Activated T-helper 9 cell treated with anti-CD3 and anti-CD28 coated beads, Interleukin-2, amount 50 U/mL, for 16 hours (primary cell): ENCODE data around the gene TPD52L3.

Source experiments
- DNase-seq: peaks from one replicate; pipeline ENCODE4 v3.0.0-alpha.2; 2020; ENCODE audit warnings: low read depth

The TPD52L3 gene

DNA sequence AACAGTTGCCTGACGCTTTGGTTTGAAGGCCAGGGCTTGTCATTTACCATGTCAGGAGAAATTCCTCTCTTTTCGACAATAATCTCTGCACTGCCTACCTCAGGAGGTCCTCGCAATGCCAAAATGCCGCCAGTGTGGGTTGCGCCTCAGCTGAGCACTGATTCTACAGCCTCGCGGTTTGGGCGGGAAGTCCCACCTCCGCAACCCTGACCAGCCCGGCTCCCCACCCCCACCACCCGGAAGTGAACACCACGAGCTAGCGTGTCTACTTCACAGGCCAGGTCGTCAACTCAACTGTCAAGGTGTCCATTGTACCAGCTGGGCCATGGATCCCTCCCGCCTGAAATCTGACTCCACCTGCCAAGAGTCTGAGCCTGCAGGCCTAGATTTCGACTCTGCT, at the start of gene TPD52L3:
TPD52L3 (plus strand) TSS at position 273 of the 400 bp plus-strand sequence. CDS start 221 bp downstream, outside the sequence.
- DNase-seq, result no peak

DNA sequence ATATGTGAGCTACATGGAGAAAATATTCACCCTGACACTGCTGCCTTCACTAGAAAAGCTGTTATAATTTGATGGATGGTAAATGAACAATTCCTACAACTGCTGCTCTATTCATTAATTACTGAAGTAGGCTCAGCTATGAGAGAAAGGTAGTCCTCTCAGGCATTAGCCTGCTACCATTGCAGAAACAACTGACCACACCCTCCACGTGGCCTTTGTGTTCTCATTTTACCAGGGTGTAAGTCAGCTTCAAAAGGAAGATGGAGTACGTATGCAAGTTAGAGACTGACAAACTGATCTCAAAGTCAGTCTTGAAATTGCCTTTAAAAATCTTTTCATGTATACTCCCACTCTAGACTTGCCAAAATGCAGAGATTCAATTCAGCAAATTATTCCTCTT, 26.3 kb upstream of the TPD52L3 start:
- no peak for DNase-seq

DNA sequence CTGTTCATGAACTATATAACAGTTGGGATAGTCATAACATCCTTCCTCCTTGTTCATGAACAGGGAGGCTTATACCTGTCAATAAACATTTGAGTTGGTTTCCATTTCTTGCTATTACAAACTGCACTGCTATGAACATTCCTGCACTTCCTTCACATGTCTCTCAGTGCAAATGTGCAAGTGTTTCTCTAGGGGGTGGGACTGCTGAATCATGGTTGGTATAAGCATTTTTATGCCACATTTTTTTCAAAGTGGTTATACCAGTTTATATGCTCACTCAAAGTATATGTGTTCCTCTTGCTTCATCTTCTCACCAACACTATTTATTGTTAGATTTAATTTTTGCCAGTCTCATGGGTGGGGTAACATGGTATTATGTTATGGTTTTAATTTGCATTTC, 25.8 kb upstream of the TPD52L3 start:
- no peak for DNase-seq

DNA sequence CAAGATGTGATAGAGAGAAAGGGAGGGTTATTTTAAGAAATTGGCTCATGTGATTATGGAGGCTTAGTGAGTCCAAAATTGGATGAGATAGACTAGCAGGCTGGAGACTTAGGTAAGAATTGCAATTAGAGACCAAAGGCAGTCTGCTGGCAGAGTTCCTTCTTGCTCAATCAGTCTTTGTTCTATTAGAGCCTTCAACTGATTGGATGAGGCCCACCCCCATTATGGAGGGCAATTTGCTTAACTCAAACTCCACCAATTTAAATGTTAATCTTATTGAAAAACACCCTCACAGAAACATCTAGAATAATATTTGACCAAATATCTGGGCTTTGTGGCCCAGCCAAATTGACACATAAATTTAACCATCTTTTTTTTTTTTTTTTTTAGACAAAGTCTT, 23.9 kb upstream of the TPD52L3 start:
- no peak for DNase-seq

DNA sequence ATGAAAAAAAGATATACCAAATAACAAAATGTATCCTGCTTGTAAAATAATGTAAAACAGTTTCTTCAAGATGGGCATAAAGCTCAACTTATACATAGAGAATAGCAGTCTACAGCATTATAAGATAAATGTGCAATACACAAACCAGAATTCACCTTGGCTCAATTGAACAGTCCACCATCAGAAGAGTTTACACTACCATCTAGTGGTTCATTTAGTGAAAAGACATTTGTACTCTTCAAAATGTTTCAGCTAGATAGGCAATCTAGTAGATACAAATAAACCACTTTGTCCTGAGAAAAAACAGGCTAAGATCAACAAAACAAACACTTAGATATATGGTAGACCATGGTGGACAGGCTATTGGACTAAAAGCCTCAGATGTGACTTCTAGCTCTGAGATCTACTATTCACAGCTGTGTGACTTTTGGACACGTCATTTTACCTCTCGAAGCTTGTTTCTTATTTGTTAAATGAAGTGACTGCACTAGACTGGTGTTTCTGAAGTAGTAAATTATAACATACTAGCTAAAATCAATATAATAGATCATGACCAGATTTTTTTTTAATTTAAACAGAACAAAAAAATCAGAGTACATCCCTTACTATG, 22.1 kb upstream of the TPD52L3 start:
- no peak for DNase-seq

DNA sequence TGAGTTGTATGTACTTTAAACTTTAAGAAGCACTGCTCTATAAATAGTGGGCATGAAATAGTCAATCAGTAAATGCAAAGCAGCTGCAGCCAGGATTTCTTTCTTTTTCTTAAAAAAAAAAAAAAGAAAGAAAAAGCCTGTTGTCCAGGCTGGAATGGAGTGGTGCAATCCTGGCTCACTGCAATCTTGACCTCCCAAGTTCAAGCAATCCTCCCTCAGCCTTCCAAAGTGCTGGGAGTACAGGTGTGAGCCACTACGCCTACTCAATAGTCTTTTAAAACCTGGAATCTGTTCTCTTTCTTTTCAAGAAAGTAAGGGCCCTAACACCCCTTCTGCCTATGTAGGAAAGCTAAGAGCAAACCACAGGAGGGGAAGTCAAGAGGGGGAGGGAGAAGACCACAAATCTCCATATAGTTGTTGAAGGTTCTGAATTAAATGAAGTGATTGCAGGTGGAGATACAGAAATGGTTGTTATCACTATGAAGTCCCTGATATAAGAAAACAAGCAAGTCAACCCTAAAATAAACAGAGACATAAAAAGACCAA, 20.6 kb upstream of the TPD52L3 start:
- no peak for DNase-seq

DNA sequence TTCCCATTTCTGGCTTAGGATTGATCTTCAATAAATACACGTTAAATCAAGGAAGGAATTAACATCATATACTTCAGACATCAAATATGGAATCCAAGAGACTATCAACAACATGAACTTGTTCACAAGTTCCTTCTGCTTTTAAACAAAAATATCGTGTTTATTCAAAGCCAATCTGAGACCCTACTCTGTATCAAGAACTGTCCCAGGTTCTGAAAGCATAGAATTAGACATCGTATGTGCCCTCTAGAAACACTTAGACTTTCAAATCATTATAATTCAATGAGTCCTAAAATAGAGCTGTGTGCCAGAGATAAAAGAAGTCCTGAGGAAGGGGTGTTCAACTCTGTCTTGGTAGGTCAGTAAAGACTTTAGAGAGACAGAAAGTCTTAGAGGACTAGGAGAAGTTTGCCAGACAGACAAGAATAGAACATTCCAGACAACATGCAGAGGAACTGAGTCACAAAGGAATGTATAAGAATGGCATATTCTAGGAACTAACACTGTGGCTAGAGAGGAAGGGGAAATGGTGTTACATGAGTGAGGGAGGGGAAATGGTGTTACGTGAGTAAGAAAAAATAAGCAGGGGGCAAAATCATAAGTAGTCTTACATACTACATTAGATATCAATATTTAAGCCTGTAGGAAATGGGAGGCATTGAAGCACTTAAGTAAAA, 2.9 kb downstream of the TPD52L3 start:
- DNase-seq, result no peak

DNA sequence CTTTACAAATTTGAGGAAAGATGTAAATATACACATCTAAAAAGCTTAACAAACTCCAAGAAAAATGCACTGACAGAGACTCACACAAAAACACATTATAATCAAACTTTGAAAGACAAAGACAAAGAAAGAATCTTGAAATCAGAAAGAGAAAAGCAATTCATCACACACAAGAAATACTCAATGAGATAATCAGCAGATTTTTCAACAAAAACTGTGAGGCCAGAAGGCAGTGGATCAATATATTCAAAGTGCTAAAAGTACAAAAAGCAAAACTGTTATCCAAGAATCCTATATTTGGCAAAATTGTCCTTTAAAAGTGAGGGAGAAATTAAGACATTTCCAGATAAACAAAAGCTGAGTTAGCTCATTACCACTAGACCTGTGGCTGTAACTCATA, 6.1 kb downstream of the TPD52L3 start:
- DNase-seq, result no peak

DNA sequence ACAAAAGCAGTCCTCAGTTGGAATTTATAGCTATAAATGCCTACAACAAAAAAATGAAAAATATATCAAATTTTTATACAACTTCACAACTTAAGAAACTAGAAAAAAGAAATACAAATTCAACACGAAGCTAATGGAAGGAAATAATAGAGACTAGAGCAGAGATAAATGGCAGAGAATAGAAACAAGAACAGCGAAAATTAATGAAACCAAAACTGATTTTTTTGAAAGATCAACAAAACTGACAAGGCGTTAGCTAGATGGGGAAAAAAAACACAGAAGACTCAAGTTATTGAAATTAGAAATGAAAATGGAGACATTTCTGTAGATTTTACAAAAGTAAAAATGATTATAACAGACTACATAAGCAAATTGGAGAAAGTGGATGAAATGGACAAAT, 20.6 kb downstream of the TPD52L3 start:
- DNase-seq, result no peak

DNA sequence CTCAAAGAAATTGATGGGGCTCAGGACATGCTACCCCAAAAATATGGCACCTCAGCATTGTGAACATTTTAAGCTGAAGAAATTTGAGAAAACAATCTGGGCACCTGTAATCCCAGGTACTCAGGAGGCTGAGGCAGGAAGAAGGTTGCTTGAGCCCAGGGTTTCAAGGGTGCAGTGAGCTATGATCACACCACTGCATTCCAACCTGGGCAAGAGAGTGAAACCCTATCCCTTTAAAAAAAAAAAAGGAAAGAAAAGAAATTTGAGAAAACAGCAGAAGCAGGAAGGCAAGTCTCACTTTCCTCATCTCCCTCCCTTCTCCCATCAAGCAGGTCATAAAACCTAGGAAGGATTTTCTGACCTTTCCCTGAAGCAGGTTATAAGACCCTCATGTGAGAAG, 23.6 kb downstream of the TPD52L3 start:
- DNase-seq, result no peak

DNA sequence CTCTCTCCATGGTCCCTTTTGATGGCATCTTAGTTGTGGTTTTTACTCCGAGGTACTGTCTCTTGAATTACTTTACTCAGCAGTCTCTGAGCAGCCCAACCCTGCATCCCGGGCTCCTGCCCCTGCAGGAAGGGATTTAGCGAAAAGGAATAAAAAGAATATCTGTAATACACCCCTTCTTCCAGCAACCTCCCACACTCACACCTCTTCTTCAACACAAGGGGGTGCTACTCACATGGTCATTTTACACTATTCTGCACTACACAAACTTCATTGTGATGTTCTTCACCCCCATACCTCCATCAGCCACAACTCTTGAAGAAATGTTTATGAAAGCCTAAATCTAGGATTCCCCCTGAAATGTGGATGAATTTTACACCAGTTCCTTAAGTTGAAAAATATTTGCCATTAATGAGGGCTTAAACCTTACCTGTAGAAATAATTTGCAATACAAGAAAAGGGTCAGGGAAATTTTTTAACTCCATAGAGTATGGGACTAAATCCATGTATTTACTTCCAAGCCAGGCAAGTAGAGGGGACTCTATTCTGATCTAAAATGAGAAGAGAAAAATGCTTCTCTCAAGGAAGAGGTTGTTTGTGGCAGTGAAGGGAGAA, 26.0 kb downstream of the TPD52L3 start:
- DNase-seq, result no peak

DNA sequence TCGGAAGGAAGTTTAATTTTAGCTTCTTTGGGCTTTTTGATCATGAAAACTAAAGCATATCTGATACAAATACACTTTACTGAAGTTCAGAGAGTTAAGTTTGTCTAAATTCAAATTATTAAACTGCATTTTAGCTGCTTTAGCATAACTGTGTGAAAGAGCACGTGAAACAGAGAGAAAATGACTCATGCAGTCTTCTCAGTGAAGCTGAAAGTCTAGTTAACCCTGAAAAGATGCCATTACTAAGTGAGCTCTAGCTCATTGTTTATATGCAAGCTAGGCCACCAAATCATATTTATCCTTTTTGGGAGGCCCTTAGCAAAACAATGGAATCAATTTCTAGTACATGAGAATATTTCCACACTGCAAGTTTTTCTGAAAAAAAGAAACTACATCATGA, 27.6 kb downstream of the TPD52L3 start:
- no peak for DNase-seq

DNA sequence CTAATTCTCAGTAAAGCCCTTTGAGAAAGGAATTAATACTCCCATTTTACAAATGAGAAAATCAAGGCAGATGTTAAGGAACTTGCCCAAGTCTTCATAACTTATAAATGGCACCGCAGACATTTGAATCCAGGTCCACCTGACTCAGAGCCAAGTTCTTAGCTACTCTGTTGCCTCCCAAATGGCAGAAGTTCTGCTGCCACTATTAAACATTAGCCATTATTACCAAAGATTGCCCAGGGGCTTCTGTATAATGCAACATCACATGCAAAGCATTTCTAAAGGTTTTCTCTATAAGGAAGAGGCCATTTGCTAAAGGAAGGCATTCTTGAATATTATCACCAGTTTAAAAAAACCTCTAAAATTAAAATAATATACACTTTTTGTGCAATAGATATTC, 28.3 kb downstream of the TPD52L3 start:
- DNase-seq, result no peak

DNA sequence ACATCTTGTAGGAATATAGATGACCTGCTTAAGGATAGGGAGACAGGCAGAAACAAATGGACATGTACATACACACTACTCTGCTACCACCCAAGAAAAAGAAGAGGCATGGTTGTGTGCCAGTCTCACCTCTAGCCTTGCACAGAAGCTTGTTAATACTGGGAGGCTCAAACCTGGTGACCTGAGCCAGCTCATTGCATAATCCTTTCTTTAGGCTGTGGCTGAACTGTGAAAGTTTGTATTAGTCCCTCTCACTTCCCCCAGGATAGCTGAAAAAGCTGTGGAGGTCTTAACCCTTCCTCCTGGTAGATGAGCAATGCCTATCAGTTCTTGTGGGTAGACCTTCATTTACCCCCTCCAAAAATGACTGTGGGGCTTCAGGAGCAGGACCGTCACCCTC, 28.7 kb downstream of the TPD52L3 start:
- no peak for DNase-seq

DNA sequence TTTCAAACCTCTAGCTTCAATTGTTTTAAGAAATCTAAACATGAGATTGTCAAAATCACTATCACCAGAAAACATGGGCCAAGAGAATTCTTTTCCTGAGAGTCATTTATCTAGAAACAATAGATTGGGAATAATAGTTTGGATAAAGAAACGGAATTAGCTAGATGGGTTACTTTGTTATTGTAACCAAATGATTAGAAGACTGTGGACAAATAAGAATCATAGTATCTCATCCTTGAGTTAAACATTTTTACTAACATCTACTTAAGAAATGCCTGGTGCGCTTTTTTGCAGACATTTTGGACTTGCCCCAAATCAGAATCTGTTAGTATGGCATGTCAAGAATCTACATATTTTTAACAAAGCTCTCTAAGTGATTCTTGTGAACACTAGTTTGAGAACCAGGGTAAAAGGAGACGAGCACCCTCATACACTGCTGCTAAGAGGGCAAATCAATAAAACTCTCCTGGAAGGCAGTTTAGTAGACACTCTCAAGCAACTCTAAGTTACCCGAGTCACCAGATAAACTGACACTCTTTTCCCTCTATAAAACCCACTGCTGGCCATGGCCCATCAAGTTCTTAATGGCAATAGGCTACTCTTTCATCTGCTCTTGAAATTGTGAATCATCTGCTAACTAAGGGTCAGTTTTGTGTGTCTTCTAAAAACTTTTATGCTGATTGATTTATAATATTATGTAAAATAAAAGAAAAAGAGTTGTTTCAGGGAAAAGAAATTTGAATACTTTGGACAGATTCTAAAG, 39.1 kb downstream of the TPD52L3 start:
- no peak for DNase-seq

DNA sequence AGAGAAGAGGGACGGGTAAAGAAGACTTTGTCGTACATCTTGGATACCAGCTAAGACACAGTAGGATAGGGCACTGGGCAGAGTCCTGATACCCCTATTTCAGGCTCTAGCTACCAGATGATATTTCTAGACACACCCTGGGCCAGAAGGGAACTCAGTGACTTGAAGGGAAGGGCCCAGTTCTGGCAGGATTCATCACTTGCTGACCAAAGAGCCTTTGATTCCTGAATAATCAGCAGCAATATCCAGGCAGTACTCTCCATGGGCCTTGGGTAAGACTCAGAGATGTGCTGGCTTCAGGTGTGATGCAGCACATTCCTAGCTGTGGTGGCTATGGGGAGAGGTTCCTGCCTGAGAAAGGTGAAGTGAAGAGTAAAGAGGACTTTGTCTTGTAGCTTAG, 40.7 kb downstream of the TPD52L3 start:
- no peak for DNase-seq
